ENCODE results near the gene CLK1. TPM values are rescaled to one million over a fixed set of nuclear protein-coding genes. Genes with fewer than 3 reads are reported as not detected.

The CLK1 gene
- polyA plus RNA-seq, 3 donors: 7.5 to 383 (median 8.2) TPM

- H3K27me3 Mint-ChIP-seq (ENCODE audit: low read depth in 3 of 3): peaks cover 2 to 8% (median 6%) of the 10 kb centered on the region in 3 donors
- H3K27me3 ChIP-seq (ENCODE audit: control insufficient read depth in 2 of 2, insufficient read depth in 2 of 2, low read length in 2 of 2): no peaks in the 10 kb centered on the region
- H3K4me1 Mint-ChIP-seq: peaks cover 2% of the 10 kb centered on the region
- WGBS (ENCODE audit: insufficient coverage): 99% methylated on average over 5 of the region's 5 CpGs
- no peaks in the 10 kb centered on the region for H3K9me3 ChIP-seq (replicated peaks in 1 of 2; ENCODE audit: control insufficient read depth in 1 of 2, insufficient read depth in 1 of 2, low read length in 2 of 2)
- H3K79me2 ChIP-seq (ENCODE audit: insufficient read depth, low read length): no peaks in the 10 kb centered on the region
- H2AFZ ChIP-seq (ENCODE audit: insufficient read depth, low read depth, low read length, poor library complexity, severe bottlenecking): no peak overlapping the region
- H3K4me3 Mint-ChIP-seq: no peak overlapping the region
- intact Hi-C loops (cut with micrococcal nuclease): no loop called here
- no peak for DNase-seq
- H4K20me1 ChIP-seq (ENCODE audit: insufficient read depth, low read length): no peaks in the 10 kb centered on the region
- no peak overlapping the region for H3K27ac Mint-ChIP-seq
- no peaks in the 10 kb centered on the region for H3K36me3 ChIP-seq (replicated peaks in 1 of 2; ENCODE audit: control insufficient read depth in 1 of 2, insufficient read depth in 2 of 2, low read length in 2 of 2)
- peaks cover 0 to 3% (median 0%) of the 10 kb centered on the region in 7 donors for H3K9me3 Mint-ChIP-seq
- TF ChIP-seq CTCF (IDR thresholded peaks at IDR 0.05): no peak
- H3K9ac ChIP-seq (ENCODE audit: insufficient read depth, low read length, poor library complexity, severe bottlenecking): no peak overlapping the region
- H3K4me2 ChIP-seq (replicated peaks; ENCODE audit: extremely low read depth, low read length, poor library complexity, severe bottlenecking): no peak overlapping the region
- no peak overlapping the region for H3K4me3 ChIP-seq (replicated peaks in 1 of 3; ENCODE audit: low read depth in 2 of 3, low read length in 3 of 3)
- H3K36me3 Mint-ChIP-seq: no peaks in the 10 kb centered on the region
- H3K4me1 ChIP-seq (ENCODE audit: control insufficient read depth in 1 of 2, insufficient read depth in 2 of 2, low read length in 2 of 2): no peaks in the 10 kb centered on the region
- H3K27ac ChIP-seq (ENCODE audit: low read depth in 1 of 2, low read length in 2 of 2): no peak overlapping the region
Measured at GRCh38 chr2:200845194-200845593, 19.3 kb downstream of the CLK1 start.

GRCh38 chr2:200843993-200844948, 20.2 kb downstream of the CLK1 start:
- Mint-ChIP-seq H3K36me3 (no peaks in the 10 kb centered on the region), H3K9me3 (peaks cover 0 to 4% (median 0%) of the 10 kb centered on the region in 7 donors), H3K27me3 (ENCODE audit: low read depth in 3 of 3) (peaks cover 2 to 8% (median 6%) of the 10 kb centered on the region in 3 donors), H3K4me3 (no peak overlapping the region), H3K27ac (no peak overlapping the region), H3K4me1 (peaks cover 2% of the 10 kb centered on the region)
- no peak for DNase-seq
- no peaks in the 10 kb centered on the region for H3K4me1 ChIP-seq (ENCODE audit: control insufficient read depth in 1 of 2, insufficient read depth in 2 of 2, low read length in 2 of 2)
- TF ChIP-seq CTCF (IDR thresholded peaks at IDR 0.05): no peak
- H3K9me3 ChIP-seq (replicated peaks in 1 of 2; ENCODE audit: control insufficient read depth in 1 of 2, insufficient read depth in 1 of 2, low read length in 2 of 2): no peaks in the 10 kb centered on the region
- H3K4me2 ChIP-seq (replicated peaks; ENCODE audit: extremely low read depth, low read length, poor library complexity, severe bottlenecking): no peak overlapping the region
- H3K27me3 ChIP-seq (ENCODE audit: control insufficient read depth in 2 of 2, insufficient read depth in 2 of 2, low read length in 2 of 2): no peaks in the 10 kb centered on the region
- no peaks in the 10 kb centered on the region for H4K20me1 ChIP-seq (ENCODE audit: insufficient read depth, low read length)
- WGBS (ENCODE audit: insufficient coverage): 98% methylated on average over 20 of the region's 24 CpGs
- no peak overlapping the region for H3K4me3 ChIP-seq (replicated peaks in 1 of 3; ENCODE audit: low read depth in 2 of 3, low read length in 3 of 3)
- intact Hi-C loops (cut with micrococcal nuclease): no loop called here
- H3K9ac ChIP-seq (ENCODE audit: insufficient read depth, low read length, poor library complexity, severe bottlenecking): no peak overlapping the region
- no peak overlapping the region for H3K27ac ChIP-seq (ENCODE audit: low read depth in 1 of 2, low read length in 2 of 2)
- no peaks in the 10 kb centered on the region for H3K36me3 ChIP-seq (replicated peaks in 1 of 2; ENCODE audit: control insufficient read depth in 1 of 2, insufficient read depth in 2 of 2, low read length in 2 of 2)
- H2AFZ ChIP-seq (ENCODE audit: insufficient read depth, low read depth, low read length, poor library complexity, severe bottlenecking): no peak overlapping the region
- H3K79me2 ChIP-seq (ENCODE audit: insufficient read depth, low read length): no peaks in the 10 kb centered on the region

Data from CD14-positive monocyte (primary cell).